PFSK-1 (cell line): ENCODE data around the gene MGLL.

Experiments
- FOXP2 ChIP-seq: optimal IDR thresholded peaks from 2 replicates; pipeline ENCODE3; 2011; ENCODE audit warnings: borderline replicate concordance, control low read depth, inconsistent platforms; ENCODE audit not compliant: insufficient read depth; ENCODE audit errors: extremely low read length, extremely low read depth
- POLR2AphosphoS5 ChIP-seq: IDR thresholded peaks from 2 replicates; pipeline ENCODE4 v1.6.1; 2012; ENCODE audit warnings: low read depth, mild to moderate bottlenecking, control low read depth, low read length, moderate library complexity
- REST ChIP-seq, 2 experiments: IDR thresholded peaks; 2 replicates each; pipeline versions ENCODE4 v1.6.1 to v1.8.0; 2011 to 2012; ENCODE audit warnings: low read depth in 2 of 2, low read length in 2 of 2, control low read depth in 1 of 2, inconsistent platforms in 1 of 2, mild to moderate bottlenecking in 1 of 2, moderate library complexity in 1 of 2; ENCODE audit not compliant: insufficient read depth in 1 of 2
- SIN3A ChIP-seq: IDR thresholded peaks from 2 replicates; pipeline ENCODE4 v1.6.1; 2012; ENCODE audit warnings: mild to moderate bottlenecking, low read length, moderate library complexity, borderline replicate concordance; ENCODE audit not compliant: insufficient read depth
- TAF1 ChIP-seq: IDR thresholded peaks from 2 replicates; pipeline ENCODE4 v1.6.1; 2012; ENCODE audit warnings: low read length, control low read depth, borderline replicate concordance; ENCODE audit not compliant: insufficient read depth

- TF ChIP-seq REST (IDR thresholded peaks at IDR 0.05; ENCODE audit: insufficient read depth in 1 of 2, low read depth in 2 of 2, low read length in 2 of 2) (no peak), POLR2AphosphoS5 (no peak), TAF1 (no peak), SIN3A (no peak), FOXP2 (no peak)
Measured at GRCh38 chr3:127719369-127719768, 102.9 kb downstream of the MGLL start.
